Measurements from ENCODE around the gene NDUFB8.

Gene NDUFB8

GRCh38 chr10:100480002-100480401 is 49.7 kb downstream of the NDUFB8 start:
- H3K4me3 ChIP-seq (ENCODE audit: low read length): no peak overlapping the region
- no peak for DNase-seq (ENCODE audit: low read depth)
- no peak for TF ChIP-seq CTCF (IDR thresholded peaks at IDR 0.05; ENCODE audit: insufficient read depth, low read depth, low read length, missing control alignments)

- no peak for DNase-seq (ENCODE audit: low read depth)
Observed at GRCh38 chr10:100479037-100479436, 50.6 kb downstream of the NDUFB8 start.

GRCh38 chr10:100477970-100478369 is 51.7 kb downstream of the NDUFB8 start:
- DNase-seq (ENCODE audit: low read depth): no peak
- no peak overlapping the region for H3K4me3 ChIP-seq (ENCODE audit: low read length)
- TF ChIP-seq CTCF (IDR thresholded peaks at IDR 0.05; ENCODE audit: insufficient read depth, low read depth, low read length, missing control alignments): no peak

More at GRCh38 chr10:100479037-100479436, 50.6 kb downstream of the NDUFB8 start:
- no peak for TF ChIP-seq CTCF (IDR thresholded peaks at IDR 0.05; ENCODE audit: insufficient read depth, low read depth, low read length, missing control alignments)
- H3K4me3 ChIP-seq (ENCODE audit: low read length): no peak overlapping the region

Data from epithelial cell of esophagus (primary cell).